ENCODE results near the gene CD34. TPM values are rescaled to one million over a fixed set of nuclear protein-coding genes. Genes with fewer than 3 reads are reported as not detected.
"Not testable (repeated sequence)": the region's sequence is repeated elsewhere in the genome, so short reads cannot be mapped to it uniquely, and the experiment has no call there.

The CD34 gene
- total RNA-seq, 2 experiments from 2014 or later = 0.02 to 0.06 TPM

DNA sequence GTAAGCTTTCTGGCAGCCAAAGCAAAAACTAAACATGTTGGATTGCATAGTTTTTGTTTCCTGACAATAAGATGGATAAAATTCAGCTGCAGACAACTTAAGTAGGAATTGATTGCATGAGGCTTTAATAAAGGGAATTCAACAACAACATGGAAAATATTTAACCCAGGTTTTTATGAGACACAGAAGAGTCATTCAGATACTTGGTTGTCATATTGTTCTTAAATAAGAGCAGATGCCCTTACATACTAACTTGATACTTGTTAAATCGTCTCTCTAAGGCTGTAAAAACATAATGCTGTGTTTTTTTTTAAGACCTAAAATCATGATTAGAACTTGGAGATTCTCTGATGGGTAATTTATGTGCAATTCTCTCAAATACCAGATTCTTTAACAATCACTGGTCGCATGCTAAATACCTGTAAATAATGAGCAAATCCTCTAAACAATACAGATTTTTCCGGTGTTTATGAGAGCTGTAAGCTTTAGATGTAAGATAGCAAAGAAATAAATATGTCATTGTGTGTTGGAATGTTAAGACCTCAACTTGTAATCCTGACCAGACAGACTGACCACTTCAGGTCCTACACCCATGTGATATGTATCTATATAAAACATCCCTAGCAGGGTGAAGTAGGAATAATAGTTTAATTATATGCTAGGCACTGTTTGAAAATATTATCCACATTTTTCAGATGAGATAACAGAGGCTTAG, 37.8 kb upstream of the CD34 start:
- ATAC-seq (no peak), DNase-seq (no peak)
- CTCF ChIA-PET = no interaction called here
- Mint-ChIP-seq H3K27ac (no peak overlapping the region), H3K9me3 (ENCODE audit: low read depth) (no peaks in the 10 kb centered on the region), H3K27me3 (peaks cover 23% of the 10 kb centered on the region), H3K36me3 (no peaks in the 10 kb centered on the region), H3K4me1 (no peaks in the 10 kb centered on the region), H3K4me3 (no peak overlapping the region)

DNA sequence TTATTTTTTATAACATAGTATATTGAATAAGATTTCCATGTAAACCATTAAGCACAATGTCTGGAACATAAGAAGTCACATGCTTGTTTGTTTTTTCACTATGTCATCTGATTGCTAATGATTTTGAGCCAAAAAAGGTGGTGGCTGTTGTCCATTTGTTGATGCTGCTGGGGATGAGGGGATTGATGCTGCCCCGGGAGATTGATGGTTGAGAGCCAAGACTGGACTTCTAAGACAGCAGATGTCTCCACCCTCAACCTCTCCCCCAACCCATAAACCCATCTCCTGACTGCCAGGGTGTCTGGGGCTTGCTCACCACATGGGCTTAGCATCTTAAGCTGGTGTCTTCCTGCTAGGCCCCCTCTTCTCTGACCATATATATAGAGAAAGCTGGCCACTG, 35.8 kb upstream of the CD34 start:
- DNase-seq (no peak), ATAC-seq (no peak)
- Mint-ChIP-seq H3K36me3 (no peaks in the 10 kb centered on the region), H3K27me3 (peaks cover 26% of the 10 kb centered on the region), H3K9me3 (ENCODE audit: low read depth) (no peaks in the 10 kb centered on the region), H3K4me1 (no peaks in the 10 kb centered on the region), H3K4me3 (no peak overlapping the region), H3K27ac (no peak overlapping the region)
- CTCF ChIA-PET = interaction anchor here (2.1 to 2.5 kb wide), 2 partner anchors 16 to 62 kb away, joined by 10 to 11 read pairs; no protein-coding TSS in a partner anchor

DNA sequence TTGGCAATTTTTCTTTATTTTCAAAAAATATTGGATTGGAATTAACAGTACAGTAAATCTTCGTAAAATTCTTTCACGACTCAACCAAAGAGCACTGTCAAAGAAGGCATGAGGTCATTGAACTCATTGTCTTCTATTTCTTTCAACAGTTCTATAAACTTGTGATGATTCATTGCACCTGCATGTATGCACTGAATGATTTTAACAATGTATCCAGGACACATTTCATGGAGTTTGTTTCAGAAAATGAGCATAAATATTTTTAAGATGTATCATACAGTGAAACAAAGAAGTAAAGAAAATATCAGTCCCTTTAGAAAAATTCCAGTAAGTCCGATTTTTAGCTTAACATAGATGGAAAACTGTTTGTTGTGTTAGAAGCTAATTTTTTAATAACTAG, 33.6 kb upstream of the CD34 start:
- Mint-ChIP-seq H3K27ac (no peak overlapping the region), H3K36me3 (no peaks in the 10 kb centered on the region), H3K4me3 (no peak overlapping the region), H3K4me1 (no peaks in the 10 kb centered on the region), H3K9me3 (ENCODE audit: low read depth) (no peaks in the 10 kb centered on the region), H3K27me3 (peaks cover 39% of the 10 kb centered on the region)
- DNase-seq (no peak), ATAC-seq (no peak)
- CTCF ChIA-PET = interaction anchor here (1.0 kb wide), 1 partner anchor 19 kb away, joined by 5 read pairs; no protein-coding TSS in a partner anchor

DNA sequence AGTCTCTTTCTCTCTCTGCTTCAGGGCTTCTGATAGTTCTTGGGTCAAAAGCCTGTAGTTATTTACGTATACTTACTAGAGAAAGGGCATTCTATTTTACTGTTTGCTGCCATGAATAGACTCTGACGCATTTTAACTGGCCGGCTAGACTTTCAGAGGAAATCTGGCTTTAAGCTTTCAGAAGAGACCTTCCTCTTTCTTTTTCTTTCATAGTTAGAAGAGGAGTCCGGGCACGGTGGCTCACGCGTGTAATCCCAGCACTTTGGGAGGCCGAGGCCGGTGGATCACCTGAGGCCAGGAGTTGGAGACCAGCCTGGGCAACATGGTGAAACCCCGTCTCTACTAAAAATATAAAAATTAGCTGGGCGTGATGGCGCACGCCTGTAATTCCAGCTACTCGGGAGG, 31.4 kb upstream of the CD34 start:
- ATAC-seq; DNase-seq; H3K4me1 Mint-ChIP-seq; H3K27ac Mint-ChIP-seq; H3K4me3 Mint-ChIP-seq; H3K36me3 Mint-ChIP-seq; H3K9me3 Mint-ChIP-seq (ENCODE audit: low read depth): not testable (repeated sequence)
- CTCF ChIA-PET = interaction anchor here (0.6 to 1.2 kb wide), 2 partner anchors 21 to 1168 kb away, joined by 3 to 6 read pairs; no protein-coding TSS in a partner anchor
- peaks cover 47% of the 10 kb centered on the region for H3K27me3 Mint-ChIP-seq

DNA sequence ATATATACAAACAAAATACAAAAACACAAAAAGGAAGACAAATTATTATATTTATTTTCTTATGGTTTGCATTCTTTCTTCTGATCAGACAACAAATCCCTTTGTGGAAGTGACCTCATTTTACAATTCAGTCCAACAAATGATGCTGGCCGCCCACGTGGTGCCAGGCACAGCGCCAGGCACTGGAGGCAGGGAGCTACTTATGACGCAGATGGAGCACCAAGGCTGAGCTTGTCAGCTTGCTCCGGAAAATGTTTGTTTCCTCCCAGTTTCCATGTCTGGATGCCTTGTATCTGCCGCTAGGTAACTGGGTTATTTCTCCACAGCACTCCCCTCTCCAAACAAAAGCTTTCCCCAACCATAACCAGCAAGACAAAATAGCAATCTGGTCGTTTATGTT, 30.7 kb upstream of the CD34 start:
- H3K27me3 Mint-ChIP-seq = peaks cover 53% of the 10 kb centered on the region
- CTCF ChIA-PET = interaction anchor here (1.2 kb wide), 1 partner anchor 22 kb away, joined by 6 read pairs; no protein-coding TSS in a partner anchor
- H3K36me3 Mint-ChIP-seq = no peaks in the 10 kb centered on the region
- no peak overlapping the region for H3K27ac Mint-ChIP-seq
- no peaks in the 10 kb centered on the region for H3K9me3 Mint-ChIP-seq (ENCODE audit: low read depth)
- H3K4me3 Mint-ChIP-seq = no peak overlapping the region
- no peaks in the 10 kb centered on the region for H3K4me1 Mint-ChIP-seq
- ATAC-seq (no peak), DNase-seq (no peak)

DNA sequence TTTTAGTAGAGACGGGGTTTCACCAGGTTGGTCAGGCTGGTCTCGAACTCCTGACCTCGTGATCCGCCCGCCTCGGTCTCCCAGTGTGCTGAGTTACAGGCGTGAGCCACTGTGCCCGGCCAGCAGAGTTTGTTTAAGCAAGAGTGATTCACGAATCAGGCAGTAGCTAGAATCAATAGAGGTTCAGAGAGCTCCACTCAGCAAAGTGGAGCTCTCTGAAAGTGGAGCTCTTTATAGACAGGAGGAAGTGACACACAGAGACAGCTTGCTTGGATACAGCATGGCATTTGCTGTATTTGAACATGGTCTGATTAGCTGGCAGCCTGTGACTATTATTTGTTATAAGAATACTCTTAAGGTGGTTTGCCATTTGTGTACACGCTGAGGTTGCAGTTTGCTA, 27.1 kb upstream of the CD34 start:
- CTCF ChIA-PET = interaction anchor here (1.7 kb wide), 1 partner anchor 53 kb away, joined by 3 read pairs; no protein-coding TSS in a partner anchor
- no peaks in the 10 kb centered on the region for H3K36me3 Mint-ChIP-seq
- no peaks in the 10 kb centered on the region for H3K4me1 Mint-ChIP-seq
- ATAC-seq (no peak), DNase-seq (no peak)
- H3K27ac Mint-ChIP-seq = no peak overlapping the region
- no peaks in the 10 kb centered on the region for H3K9me3 Mint-ChIP-seq (ENCODE audit: low read depth)
- peaks cover 53% of the 10 kb centered on the region for H3K27me3 Mint-ChIP-seq
- H3K4me3 Mint-ChIP-seq = no peak overlapping the region

DNA sequence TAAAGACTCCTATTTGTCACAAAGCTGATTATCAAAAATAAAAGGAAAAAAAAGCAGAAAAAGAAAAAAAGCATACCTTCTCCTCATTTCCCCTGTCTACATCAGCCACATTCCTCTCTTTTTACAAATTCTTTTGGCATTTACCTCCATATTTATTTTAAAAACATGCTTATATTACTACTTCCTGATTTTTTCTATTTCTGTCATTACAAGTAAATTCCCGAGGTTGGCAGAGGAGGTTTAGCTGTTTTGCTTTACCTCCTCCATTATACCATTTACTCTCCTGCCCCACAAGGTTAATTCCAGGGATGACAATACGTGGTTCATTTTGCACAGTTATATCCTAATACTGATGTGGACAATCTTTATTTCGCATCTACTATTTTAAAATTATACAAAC, 26.3 kb upstream of the CD34 start:
- DNase-seq = no peak
- no peak overlapping the region for H3K4me3 Mint-ChIP-seq
- CTCF ChIA-PET = no interaction called here
- H3K4me1 Mint-ChIP-seq = no peaks in the 10 kb centered on the region
- H3K27ac Mint-ChIP-seq = no peak overlapping the region
- no peak for ATAC-seq
- H3K27me3 Mint-ChIP-seq = peaks cover 48% of the 10 kb centered on the region
- H3K9me3 Mint-ChIP-seq (ENCODE audit: low read depth) = no peaks in the 10 kb centered on the region
- H3K36me3 Mint-ChIP-seq = no peaks in the 10 kb centered on the region

DNA sequence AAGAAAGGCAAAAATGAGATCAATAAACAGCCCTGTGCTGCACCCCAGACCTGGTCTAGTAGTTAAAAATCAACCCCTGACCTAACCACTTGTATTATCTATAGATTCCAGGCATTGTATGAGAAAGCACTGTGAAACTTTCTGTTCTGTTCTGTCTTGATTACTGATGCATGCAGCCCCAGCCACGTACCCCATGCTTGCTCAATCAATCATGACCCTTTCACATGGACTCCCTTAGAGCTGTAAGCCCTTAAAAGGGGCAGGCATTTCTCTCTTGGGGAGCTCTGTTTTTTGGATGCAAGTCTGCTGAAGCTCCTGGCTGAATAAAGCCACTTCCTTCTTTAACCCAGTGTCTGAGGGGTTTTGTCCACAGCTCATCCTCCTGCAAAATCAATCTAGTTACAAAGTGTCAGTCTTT, 24.2 kb upstream of the CD34 start:
- no peaks in the 10 kb centered on the region for H3K9me3 Mint-ChIP-seq (ENCODE audit: low read depth)
- H3K4me3 Mint-ChIP-seq = no peak overlapping the region
- H3K4me1 Mint-ChIP-seq = no peaks in the 10 kb centered on the region
- CTCF ChIA-PET = interaction anchor here (0.8 to 1.5 kb wide), 3 partner anchors 27 to 63 kb away, joined by 3 to 4 read pairs (median 3); no protein-coding TSS in a partner anchor
- ATAC-seq = no peak
- no peak for DNase-seq
- H3K36me3 Mint-ChIP-seq = no peaks in the 10 kb centered on the region
- no peak overlapping the region for H3K27ac Mint-ChIP-seq
- H3K27me3 Mint-ChIP-seq = peaks cover 50% of the 10 kb centered on the region

DNA sequence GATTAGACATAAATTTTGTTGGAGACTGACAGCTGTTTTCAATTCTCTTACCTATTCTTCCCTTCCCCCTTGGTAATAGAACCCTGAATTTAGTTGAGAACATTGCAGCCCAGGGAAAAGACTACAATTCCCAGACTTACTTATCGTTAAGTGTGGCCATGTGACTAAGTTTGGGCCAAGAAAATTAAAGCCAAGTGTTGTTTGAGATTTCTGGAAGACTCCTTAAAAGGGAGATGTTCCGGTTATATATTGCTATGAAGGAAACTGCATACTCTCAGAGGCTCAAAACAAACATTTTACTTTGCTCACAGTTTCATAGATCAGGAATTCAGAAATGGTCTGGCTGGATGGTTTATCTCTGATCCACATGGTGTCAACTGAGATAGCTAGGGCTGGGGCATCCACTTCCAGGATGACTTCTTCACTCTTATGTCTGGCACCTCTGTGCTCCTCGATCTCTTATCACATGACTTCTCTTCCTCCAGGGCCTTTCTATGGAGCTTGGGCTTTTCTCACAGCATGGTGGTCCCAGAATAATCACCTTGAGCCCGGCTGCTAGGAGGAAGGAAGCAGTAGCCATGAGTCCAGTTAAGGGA, 22.4 kb upstream of the CD34 start:
- H3K9me3 Mint-ChIP-seq (ENCODE audit: low read depth) = no peaks in the 10 kb centered on the region
- no peaks in the 10 kb centered on the region for H3K36me3 Mint-ChIP-seq
- DNase-seq (no peak), ATAC-seq (no peak)
- H3K27me3 Mint-ChIP-seq = peaks cover 42% of the 10 kb centered on the region
- no peak overlapping the region for H3K4me3 Mint-ChIP-seq
- no peak overlapping the region for H3K27ac Mint-ChIP-seq
- CTCF ChIA-PET = no interaction called here
- no peaks in the 10 kb centered on the region for H3K4me1 Mint-ChIP-seq

DNA sequence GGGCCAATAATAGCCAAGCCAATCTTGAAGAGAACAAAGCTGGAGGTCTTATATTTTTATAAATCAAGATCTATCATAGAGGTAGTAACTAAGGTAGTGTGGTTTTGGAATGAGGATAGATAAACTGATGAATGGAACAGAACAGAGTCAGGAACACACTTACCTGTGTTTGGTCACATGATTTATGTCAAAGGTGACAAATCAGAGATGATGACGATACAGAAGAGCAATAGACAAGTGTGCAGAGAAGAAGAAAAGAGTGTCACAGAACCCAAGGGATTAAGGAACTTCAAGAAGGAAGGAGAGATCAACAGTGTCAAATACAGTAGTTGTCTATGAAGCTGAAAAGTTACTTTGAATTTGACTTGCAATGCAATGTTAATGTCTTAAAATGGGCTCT, 16.1 kb upstream of the CD34 start:
- ATAC-seq = no peak
- Mint-ChIP-seq H3K36me3 (no peaks in the 10 kb centered on the region), H3K4me3 (no peak overlapping the region), H3K27me3 (peaks cover 57% of the 10 kb centered on the region), H3K27ac (no peak overlapping the region), H3K4me1 (no peaks in the 10 kb centered on the region), H3K9me3 (ENCODE audit: low read depth) (no peaks in the 10 kb centered on the region)
- CTCF ChIA-PET = no interaction called here
- no peak for DNase-seq

DNA sequence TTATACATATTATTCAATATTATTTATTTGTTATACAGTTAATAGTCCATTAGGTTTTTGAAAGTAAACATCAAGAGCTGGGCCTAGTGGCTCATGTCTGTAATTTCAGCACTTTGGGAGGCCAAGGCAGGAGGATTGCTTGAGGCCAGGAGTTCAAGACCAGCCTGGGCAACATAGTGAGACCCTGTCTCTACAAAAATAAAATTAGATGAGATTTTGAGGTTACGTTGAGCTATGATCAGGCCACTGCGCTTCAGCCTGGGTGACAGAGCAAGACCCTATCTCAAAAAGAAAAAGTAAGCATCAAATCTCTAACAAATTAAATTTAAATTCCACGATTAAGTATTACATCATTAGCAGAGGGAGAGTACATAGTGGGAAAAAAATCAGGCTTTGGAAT, 15.0 kb upstream of the CD34 start:
- H3K36me3 Mint-ChIP-seq; CTCF ChIA-PET; H3K9me3 Mint-ChIP-seq (ENCODE audit: low read depth); H3K4me3 Mint-ChIP-seq; ATAC-seq; DNase-seq; H3K4me1 Mint-ChIP-seq; H3K27ac Mint-ChIP-seq: not testable (repeated sequence)
- H3K27me3 Mint-ChIP-seq = peaks cover 58% of the 10 kb centered on the region

DNA sequence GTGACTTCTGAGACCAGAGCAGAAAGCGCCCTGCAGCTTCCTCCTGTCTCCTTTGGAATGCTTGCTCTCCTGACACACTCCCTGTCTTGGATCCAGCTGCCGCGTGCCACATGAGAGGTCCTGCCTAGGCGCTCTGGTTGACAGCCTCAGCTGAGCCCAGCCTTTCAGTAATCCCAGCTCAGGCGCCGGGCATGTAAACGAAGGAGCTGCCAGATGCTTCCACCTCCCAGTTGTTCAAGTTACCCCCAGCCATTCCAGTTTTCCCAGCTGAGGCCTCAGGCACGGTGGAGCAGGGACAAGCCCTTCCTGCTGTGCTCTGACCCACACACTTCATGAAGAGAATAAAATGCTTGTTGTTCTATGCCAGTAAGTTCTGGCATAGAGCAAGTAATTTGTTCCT, 14.3 kb upstream of the CD34 start:
- Mint-ChIP-seq H3K4me3 (no peak overlapping the region), H3K9me3 (ENCODE audit: low read depth) (no peaks in the 10 kb centered on the region), H3K4me1 (no peaks in the 10 kb centered on the region), H3K27me3 (peaks cover 59% of the 10 kb centered on the region), H3K36me3 (no peaks in the 10 kb centered on the region), H3K27ac (no peak overlapping the region)
- CTCF ChIA-PET = interaction anchor here (1.1 to 1.2 kb wide), 2 partner anchors 12 to 38 kb away, joined by 3 to 4 read pairs; no protein-coding TSS in a partner anchor
- no peak for ATAC-seq
- DNase-seq = no peak

DNA sequence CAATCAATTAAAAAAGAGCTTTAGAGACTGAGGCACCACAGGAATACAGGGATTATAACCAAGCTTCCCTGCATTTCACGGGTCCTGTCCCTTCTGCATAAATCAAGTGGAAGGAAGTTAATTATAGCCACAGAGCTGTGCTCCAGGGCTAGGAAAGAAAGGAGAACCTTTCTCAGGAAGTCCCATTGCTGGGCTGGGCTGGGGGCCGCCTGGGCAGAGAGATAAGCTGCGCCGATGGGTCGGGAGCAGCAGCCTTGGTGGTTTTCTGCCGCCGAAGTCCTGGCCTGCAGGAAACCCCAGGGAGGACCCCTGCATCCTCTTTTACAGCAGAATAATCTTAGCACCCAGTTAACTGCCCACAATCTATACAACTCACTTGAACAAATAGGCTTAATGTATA, 12.6 kb upstream of the CD34 start:
- CTCF ChIA-PET = interaction anchor here (1.3 kb wide), 1 partner anchor 27 kb away, joined by 3 read pairs; no protein-coding TSS in a partner anchor
- Mint-ChIP-seq H3K4me1 (no peaks in the 10 kb centered on the region), H3K9me3 (ENCODE audit: low read depth) (no peaks in the 10 kb centered on the region), H3K27ac (no peak overlapping the region), H3K27me3 (peaks cover 67% of the 10 kb centered on the region), H3K4me3 (no peak overlapping the region), H3K36me3 (no peaks in the 10 kb centered on the region)
- ATAC-seq = no peak
- no peak for DNase-seq

DNA sequence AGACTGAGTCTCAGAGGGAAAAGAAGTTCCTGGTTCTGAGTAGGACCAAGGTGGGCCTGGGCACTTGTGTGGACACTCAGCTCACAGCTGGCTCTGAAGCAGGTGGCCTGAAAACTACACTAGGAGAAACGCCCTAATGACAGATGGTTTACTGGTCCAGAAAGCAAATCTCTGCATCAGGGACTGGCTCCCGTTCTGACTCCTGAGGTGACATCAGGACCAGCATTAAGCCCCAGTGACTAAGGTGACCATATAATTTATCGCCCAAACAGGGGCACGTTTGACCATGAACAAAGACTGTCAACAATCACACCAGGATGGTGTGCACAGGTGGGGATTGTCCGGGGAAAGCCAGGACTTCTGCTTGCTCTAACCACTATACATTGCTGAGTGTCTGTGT, 12.2 kb upstream of the CD34 start:
- ATAC-seq (no peak), DNase-seq (no peak)
- no peaks in the 10 kb centered on the region for H3K9me3 Mint-ChIP-seq (ENCODE audit: low read depth)
- CTCF ChIA-PET = interaction anchor here (1.3 kb wide), 1 partner anchor 26 kb away, joined by 3 read pairs; no protein-coding TSS in a partner anchor
- H3K4me1 Mint-ChIP-seq = no peaks in the 10 kb centered on the region
- no peak overlapping the region for H3K27ac Mint-ChIP-seq
- H3K27me3 Mint-ChIP-seq = peaks cover 65% of the 10 kb centered on the region
- H3K36me3 Mint-ChIP-seq = no peaks in the 10 kb centered on the region
- no peak overlapping the region for H3K4me3 Mint-ChIP-seq

Measured in activated CD8-positive, alpha-beta memory T cell treated with anti-CD3 and anti-CD28 coated beads, Interleukin-2, amount 10 ng/mL, durations not matched to agents 7 days and 5 days (primary cell).